KBM-7 (cell line): ENCODE results near the gene RALGAPB.
"Not testable (repeated sequence)": the region's sequence is repeated elsewhere in the genome, so short reads cannot be mapped to it uniquely, and the experiment has no call there.

Experiments
- DNase-seq: peaks from one replicate; pipeline ENCODE4 v3.0.0-alpha.2; 2015
- in situ Hi-C: fragments of 300-500 bp; cut with MboI; formaldehyde crosslinking; loops from 2 replicates; pipeline ENCODE4 v1.14.3; 2020; ENCODE audit warnings: low sequenced_read_pairs, low pct_unique_long_range_greater_than_20kb, mixed read lengths

The RALGAPB gene

DNA sequence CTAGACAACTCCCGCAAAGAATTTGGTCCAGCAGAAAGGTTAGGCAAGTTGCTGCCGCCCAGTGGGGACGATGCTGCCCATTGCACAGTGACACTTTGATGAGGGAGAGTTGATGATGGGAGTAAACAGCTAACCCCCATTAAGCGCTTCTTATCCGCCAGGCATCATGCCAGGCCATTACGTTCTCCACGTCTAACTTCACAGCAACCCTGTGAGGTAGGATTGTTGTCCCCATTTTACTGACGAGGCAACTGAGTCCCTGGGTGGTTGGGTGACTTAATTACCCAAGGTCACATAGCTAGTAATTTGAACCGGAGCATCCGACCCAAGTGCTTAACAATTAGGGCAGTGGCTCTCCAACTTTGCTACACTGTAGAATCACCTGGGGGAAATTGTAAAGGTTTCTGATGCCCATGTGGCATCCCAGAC lies 738 bp downstream of the RALGAPB start:
- DNase-seq = no peak
- in situ Hi-C loops = no loop called here

DNA sequence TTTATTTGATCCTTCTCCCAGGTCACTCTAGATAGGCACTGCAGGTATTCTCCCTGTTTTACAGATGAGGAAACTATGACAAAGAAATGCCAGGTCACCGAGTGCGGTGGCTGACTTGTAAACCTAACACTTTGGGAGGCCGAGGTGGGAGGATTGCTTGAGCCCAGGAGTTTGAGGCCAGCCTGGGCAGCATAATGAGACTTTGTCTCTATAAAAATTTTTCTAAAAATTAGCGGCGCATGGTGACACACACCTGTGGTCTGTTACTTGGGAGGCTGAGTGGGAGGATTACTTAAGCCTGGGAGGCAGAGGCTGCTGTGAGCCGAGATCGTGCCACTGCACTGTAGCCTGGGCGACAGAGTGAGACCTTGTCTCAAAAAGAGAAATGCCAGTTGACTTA lies 5.1 kb downstream of the RALGAPB start:
- no peak for DNase-seq
- in situ Hi-C loops = no loop called here

DNA sequence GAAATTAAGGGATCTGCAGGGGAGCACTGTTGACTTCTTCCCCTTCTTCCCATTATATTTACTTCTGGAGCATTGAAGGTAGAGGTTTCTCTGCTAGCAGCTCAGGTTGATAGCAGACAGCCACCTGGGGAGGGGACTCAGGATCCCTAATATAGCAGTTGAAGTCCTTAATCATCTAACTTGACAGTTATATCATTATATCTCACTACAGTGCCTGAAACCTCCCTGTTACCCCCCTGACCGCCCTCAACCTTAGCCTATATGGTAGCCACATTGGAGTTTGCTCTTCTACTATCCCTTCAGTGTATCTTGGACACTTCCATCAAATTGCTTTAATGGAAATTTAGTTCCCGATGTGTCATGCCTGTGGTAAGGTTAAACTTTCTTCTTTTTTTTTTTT lies 7.0 kb downstream of the RALGAPB start:
- in situ Hi-C loops = no loop called here
- no peak for DNase-seq

DNA sequence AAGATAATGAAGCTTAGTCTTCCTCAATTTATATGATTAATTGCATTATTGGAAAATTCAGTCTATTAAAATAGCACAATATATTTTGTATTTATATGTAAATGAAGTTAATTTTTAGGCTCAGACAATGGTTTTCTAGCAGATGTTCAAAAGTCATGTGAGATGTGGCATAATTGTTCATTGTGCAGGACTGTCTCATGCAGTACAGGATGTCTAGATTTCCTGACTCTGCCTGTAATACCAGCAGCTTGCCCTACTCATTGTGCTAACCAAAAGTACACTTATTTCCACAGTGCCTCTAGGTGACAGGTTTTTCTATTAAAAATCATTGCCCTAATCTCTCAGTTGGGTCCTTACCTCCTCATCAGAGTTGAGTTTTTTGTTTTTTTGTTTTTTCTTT lies 12.4 kb downstream of the RALGAPB start:
- in situ Hi-C loops = no loop called here
- no peak for DNase-seq

DNA sequence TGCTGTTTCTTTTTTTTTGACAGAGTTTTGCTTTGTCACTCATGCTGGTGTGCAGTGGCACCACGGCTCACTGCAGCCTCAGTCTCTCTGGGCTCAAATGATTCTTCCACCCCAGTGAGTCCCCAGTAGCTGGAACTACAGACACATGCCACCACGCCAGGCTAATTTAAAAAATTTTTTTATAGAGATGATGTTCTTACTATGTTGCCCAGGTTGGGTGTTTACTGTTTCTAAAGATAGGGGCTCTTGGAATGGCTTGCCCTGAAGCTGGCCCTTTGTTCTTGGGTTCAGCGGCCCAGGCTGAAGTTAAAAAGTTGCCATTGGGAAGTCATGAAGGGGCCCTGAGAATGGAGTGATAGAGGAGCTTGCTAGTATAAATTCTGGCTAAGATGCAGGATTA lies 16.5 kb downstream of the RALGAPB start:
- in situ Hi-C loops = no loop called here
- no peak for DNase-seq

DNA sequence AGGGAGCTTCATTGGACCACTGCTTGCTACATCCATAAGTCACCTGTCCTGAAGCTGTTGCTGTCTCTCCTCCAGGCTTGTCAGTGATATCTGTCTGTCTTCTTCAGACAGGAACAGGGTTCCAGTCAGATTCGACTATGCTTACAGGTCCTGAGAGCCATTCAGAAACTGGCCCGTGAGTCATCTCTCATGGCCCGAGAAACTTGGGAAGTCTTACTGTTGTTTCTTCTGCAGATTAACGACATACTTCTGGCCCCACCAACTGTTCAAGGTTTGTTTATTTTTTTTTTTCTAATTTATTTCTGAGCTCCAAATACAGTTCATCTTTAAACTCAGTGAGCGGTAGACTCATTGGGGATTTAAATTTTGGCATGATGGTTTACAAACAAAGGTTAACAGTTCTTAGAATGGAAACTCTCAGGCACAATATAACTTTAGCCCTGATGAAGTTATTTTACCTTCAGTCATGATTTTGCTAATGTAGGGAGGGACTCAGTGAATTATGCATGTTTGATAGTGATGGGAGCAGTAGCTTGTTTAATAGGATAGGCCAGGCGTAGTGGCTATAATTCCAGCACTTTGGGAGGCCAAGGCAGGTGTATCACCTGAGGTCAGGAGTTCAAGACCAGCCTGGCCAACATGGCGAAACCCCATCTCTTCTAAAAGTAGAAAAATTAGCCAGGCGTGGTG lies 24.7 kb downstream of the RALGAPB start:
- DNase-seq = no peak
- in situ Hi-C loops = no loop called here

DNA sequence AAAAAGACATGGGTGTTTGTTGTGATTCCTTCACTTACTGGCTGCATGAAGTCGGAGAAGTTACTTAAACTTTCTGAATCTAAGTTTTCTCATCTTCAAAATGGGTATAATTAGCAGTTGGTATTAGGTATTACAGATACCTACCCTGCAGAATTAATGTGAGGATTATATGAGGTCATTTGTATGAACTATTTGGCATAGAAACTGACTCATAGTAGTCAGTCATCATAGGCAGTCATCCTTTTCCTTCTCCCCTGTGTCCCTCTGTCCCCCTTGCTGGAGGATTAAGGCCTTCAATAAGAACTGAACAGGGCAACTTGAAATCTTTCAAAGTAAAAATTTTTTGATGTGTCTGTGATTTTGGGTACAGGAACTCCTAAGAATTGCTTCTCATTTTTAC lies 26.3 kb downstream of the RALGAPB start:
- in situ Hi-C loops = no loop called here
- no peak for DNase-seq

DNA sequence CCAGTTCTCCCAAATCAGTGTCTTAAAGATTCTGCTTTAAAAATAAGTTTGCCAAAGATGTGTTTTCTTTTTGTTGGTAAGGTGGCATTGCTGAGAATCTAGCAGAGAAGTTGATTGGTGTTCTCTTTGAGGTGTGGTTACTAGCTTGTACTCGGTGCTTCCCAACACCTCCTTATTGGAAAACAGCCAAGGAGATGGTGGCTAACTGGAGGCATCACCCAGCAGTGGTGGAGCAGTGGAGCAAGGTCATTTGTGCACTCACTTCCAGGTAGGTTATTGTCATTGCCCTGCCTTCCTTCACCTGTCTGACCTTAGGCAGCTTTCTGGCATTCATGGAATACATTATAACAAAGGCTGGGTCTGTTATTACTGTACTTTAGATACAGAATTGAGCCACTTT lies 26.7 kb downstream of the RALGAPB start:
- DNase-seq = no peak
- in situ Hi-C loops = no loop called here

DNA sequence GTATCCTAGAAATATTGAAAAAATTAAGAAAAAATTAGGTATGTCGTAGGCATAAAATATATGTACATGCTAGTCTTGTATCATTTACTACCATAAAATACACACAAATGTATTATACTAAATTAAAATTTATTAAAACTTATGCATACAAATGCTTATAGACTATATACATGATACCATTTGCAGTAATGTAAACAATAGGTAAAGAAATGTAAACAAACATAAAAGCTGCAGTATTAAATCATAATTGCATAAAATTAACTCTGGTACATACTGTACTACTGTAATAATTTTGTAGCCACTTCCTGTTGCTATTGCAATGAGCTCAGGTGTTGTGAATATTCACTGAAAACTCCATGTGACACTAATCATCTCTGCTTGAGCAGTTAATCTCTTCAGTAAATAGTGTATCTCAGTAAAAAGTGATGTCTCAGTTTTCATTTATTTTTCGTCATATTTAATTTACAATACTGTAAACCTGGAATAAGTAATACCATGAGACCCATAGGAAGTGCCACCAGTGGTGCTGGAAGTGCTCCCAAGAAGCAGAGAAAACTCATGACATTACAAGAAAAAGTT lies 29.3 kb downstream of the RALGAPB start:
- in situ Hi-C loops = no loop called here
- no peak for DNase-seq

DNA sequence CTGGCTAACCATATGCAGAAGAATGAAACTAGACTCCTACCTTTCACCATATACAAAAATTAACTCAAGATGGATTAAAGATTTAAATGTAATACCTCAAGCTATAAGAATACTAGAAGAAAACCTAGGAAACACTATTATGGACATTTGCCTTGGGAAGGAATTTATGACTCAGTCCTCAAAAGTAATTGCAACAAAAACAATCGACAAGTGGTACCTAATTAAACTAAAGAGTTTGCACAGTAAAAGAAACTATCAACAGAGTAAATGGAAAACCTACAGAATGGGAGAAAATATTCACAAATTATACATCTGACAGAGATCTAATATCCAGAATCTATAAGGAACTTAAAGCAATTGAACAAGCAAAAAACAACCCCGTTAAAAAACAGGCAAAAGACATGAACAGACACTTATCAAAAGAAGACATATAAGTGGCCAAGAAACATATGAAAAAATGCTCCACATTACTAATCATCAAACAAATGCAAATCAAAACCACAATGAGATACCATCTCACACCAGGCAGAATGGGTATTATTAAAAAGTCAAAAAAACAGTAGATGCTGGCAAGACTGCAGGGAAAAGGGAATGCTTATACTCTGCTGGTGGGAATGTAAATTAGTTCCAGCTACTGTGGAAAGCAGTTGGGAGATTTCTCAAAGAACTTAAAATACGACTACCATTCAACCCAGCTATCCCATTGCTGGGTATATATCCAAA lies 31.9 kb downstream of the RALGAPB start:
- in situ Hi-C loops = no loop called here

DNA sequence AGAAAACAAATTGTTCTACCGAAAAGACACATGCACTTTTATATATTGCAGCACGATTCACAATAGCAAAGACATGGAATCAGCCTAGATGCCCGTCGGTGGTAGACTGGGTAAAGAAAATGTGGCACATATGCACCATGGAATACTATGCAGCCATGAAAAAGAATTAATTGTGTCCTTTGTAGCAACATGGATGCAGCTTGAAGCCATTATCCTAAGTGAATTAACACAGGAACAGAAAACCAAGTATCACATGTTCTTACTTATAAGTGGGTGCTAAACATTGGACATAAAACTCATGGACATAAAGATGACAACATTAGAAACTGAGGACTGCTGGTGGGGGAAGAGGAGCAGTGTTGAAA lies 32.4 kb downstream of the RALGAPB start:
- in situ Hi-C loops = no loop called here
- DNase-seq = no peak

More for the DNA sequence above, 31.9 kb downstream of the RALGAPB start:
- DNase-seq = no peak

DNA sequence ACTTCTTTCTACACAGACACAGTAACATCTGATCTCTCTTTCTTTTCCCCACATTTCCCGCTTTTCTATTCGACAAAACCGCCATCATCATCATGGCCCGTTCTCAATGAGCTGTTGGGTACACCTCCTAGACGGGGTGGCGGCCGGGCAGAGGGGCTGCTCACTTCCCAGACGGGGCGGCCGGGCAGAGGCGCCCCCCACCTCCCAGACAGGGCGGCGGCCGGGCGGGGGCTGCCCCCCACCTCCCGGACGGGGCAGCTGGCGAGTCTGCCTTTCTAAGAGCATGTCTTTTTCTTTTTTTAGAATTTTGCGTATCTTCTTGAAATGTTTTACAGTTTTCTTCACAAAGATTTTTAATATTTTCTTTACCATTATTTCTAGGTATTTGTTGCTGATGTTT lies 39.1 kb downstream of the RALGAPB start:
- DNase-seq, in situ Hi-C loops: not testable (repeated sequence)

DNA sequence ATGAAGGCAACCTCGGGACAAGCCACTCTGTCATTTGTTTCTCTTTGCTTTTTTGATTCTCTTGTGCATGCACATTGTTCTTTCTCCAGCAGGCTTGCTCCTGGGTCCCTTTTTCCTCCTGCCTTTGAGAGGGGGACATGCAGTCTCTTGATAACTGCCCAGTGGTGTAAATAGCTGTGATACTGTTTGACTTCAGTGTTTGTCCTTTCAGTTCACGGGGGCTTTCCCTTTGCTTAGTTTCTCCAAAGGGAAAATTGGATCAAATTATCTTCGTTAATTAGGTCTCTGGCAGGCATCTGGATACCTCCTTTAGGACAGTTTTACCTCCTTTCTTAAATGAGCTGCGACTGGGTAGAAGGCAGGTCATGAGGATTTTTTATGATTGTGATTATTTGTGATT lies 41.5 kb downstream of the RALGAPB start:
- DNase-seq = no peak
- in situ Hi-C loops = no loop called here

DNA sequence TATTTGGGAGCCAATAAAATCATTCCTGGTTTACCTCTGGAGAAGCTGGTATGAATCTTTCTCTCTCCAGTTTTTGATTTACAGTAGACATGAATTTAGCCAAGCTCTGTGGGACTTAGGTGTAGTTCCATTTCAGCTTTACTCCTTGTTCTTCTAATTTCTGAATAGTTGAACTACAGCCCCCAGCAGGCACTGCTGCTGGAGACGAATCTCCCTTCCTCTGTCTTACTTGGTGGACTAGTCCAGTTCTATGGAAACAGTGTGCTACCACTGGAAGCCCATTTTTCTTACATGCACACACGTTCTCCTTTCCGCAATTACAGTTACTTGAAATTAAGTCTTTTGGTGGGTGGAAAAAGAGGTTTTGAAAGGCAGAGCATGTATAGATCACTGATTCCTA lies 42.3 kb downstream of the RALGAPB start:
- in situ Hi-C loops = no loop called here
- no peak for DNase-seq

DNA sequence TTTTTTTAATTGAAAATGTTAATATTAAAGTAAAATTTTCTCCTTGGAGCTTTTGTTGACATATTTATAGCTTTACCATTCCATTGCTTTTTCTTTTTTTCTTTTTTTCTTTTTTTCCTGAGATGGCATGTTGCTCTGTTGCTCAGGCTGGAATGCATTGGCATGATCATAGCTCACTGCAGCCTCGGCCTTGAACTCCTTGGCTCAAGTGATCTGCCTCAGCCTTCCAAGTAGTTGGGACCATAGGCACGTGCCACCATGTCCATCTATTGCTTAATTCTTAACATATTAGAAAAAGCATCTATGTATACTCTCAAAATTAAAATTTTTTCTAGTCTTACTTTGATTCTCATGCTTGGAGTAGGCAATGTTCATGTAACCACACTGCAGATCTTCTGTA lies 43.0 kb downstream of the RALGAPB start:
- no peak for DNase-seq
- in situ Hi-C loops = no loop called here

DNA sequence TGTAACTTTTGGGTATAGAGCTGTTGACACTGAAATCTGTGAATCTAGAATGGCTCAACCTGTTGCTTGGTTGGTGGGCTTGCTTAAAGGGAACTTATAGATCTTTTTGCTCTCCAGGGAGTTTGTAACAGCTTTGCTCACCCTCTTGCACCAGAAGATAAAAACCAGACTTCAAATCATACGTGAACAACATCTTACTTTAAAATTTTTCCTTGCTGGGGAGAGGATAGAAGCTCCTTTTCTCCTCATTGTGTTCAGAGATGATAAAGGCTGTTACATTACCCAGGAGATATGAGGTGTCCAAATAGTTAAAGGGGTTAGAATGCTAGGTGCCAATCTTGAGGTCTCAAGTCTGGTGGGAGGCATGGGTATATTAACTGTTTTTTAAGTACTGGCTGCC lies 46.8 kb downstream of the RALGAPB start:
- no peak for DNase-seq
- in situ Hi-C loops = no loop called here

DNA sequence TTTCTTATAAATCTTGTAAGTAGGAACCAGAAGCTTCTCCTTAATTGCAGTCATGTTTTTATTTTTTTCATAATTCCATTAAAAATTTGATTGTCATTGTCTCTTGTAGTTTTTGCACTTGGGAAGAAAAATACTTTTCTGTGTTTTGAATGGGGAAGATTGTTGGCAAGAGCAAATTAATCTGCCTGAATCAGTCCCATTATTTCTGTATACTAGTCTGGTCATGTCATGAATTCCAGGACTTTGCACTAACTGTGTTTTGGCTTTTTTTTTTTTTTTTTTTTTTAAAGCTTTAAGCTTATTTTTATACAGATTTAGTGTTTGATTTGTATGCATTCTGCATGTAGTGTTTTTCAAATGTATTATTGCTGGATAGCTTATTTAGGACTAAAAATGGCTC lies 47.6 kb downstream of the RALGAPB start:
- no peak for DNase-seq
- in situ Hi-C loops = no loop called here

DNA sequence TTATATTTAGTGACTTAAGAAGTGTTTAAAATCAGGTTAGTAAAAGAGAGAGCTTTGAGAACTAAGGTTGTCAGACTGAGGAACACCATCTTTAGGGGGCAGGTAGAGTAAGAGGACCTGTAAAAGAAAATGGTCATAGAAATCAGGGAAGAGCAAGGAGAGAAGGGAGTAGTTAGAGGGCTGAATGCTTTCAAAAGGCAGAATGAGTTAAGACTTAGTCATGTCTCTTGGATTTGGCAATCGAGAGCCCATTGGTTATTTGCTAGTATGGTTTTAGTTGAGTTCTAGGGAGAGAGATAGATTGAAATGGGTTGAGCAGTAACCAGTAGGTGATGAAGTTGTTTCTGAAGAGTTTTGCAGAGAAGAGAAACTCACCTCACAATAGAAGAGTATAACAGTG lies 51.1 kb downstream of the RALGAPB start:
- in situ Hi-C loops = no loop called here
- DNase-seq = no peak

DNA sequence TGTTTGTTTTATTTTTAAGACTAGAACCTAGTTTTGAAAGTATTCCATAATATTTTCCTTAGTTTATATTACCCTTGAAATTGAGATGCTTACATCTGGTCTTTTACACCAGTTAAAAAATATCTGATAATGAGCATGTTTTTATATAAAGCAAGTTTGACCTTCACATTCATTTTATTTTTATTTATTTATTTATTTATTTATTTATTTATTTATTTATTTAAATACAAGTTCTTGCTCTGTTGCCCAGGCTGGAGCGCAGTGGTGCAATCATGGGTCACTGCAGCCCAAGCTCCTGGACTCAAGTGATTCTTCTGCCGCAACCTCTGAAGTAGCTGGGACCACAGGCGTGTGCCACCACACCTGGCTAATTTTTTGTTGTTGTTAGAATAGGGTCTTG lies 55.5 kb downstream of the RALGAPB start:
- in situ Hi-C loops = no loop called here
- DNase-seq = no peak

DNA sequence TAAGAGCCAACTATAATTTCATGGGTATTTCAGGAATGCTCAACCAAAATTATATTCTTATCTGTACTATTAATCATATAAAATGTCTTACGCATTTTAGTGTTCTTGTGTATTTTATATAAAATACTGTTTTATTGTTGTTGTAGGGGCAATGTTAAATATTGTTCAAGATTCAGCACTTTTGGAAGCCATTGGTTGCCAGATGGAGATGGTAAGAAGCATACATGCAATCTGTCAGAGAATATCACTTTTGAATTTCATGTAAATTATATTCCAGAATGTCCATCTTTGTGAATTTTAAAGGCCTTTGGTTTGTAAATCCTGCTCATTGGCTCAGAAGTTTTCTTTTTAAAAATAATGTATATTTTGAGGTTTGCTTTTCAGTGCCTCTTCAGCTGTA lies 58.4 kb downstream of the RALGAPB start:
- no peak for DNase-seq
- in situ Hi-C loops = no loop called here

DNA sequence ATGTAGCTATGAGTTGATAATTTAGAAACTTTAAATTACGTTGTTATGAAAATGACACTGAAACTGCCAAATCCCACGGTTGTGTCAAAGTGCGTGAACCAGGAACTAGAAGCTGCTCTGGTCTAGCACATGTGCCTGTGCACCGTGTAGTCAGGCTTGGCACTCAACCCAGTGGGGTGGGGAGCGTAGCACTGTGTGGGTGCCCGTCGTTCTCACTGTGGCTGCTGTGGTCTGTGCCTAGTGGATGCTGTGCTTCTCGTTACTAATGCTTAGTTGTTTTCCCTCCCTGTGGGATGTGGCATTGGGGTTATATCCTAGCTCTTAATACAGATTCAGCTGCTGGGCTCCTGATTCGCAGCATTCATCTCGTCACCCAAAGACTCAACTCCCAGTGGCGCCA lies 62.1 kb downstream of the RALGAPB start:
- in situ Hi-C loops = no loop called here
- DNase-seq = no peak
